GM12864 (cell line): Measurements from ENCODE around the gene HTT.

Experiments used
- DNase-seq: peaks from one replicate; pipeline ENCODE4 v3.0.0-alpha.2; 2011; ENCODE audit warnings: low read depth
- H3K4me3 ChIP-seq: 2 replicates; pipeline ENCODE4 v1.5.1; 2011; ENCODE audit warnings: mild to moderate bottlenecking, low read depth, low read length, control low read depth
- TF ChIP-seq, protein P1 (sequence below): IDR thresholded peaks from 2 replicates; pipeline ENCODE4 v1.5.1; 2011; ENCODE audit warnings: low read depth, mild to moderate bottlenecking, moderate library complexity, low read length, control low read depth, inconsistent platforms; ENCODE audit errors: missing control alignments

Gene HTT

DNA sequence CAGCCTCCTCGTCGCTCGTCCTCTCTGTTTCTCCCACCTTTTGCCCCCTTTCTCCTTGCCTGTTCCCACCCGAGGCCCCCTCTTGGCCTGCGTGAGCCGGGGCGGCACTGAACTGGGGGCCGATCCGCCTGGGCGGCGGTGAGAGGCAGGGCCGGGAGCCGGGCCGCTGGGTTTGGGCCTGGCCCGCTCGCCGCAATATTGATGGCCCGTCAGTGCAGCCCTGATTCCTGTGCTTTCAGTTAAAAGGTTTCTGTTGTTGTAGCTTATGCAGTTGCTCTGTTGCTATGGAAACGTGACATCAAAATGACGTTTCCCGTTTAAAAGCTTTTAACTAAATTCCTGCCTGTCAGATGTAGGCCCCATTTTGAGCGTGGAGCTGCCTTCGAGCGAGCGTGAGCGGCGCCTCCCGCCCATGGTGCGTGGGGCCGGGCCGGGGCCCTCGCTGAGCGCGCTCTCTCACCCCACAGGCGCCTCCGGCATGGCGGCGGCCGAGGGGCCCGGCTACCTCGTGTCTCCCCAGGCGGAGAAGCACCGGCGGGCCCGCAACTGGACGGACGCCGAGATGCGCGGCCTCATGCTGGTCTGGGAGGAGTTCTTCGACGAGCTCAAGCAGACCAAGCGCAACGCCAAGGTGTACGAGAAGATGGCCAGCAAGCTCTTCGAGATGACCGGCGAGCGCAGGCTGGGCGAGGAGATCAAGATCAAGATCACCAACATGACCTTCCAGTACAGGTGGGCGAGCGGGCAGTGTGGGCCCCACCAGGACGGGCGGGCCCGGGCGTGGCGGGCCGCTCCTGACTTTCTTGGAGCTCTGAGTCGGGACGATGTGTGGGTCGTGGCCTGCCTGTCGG is 174.6 kb downstream of the HTT start, which contains the start of gene MSANTD1:
MSANTD1 (plus strand) TSS at position 349 of the 851 bp plus-strand sequence; CDS start at position 413, 64 bp downstream.
- no peak for DNase-seq
- H3K4me3 ChIP-seq = no peak within 1 kb of the TSS
- TF ChIP-seq, protein P1, sequence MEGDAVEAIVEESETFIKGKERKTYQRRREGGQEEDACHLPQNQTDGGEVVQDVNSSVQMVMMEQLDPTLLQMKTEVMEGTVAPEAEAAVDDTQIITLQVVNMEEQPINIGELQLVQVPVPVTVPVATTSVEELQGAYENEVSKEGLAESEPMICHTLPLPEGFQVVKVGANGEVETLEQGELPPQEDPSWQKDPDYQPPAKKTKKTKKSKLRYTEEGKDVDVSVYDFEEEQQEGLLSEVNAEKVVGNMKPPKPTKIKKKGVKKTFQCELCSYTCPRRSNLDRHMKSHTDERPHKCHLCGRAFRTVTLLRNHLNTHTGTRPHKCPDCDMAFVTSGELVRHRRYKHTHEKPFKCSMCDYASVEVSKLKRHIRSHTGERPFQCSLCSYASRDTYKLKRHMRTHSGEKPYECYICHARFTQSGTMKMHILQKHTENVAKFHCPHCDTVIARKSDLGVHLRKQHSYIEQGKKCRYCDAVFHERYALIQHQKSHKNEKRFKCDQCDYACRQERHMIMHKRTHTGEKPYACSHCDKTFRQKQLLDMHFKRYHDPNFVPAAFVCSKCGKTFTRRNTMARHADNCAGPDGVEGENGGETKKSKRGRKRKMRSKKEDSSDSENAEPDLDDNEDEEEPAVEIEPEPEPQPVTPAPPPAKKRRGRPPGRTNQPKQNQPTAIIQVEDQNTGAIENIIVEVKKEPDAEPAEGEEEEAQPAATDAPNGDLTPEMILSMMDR = no peak

DNA sequence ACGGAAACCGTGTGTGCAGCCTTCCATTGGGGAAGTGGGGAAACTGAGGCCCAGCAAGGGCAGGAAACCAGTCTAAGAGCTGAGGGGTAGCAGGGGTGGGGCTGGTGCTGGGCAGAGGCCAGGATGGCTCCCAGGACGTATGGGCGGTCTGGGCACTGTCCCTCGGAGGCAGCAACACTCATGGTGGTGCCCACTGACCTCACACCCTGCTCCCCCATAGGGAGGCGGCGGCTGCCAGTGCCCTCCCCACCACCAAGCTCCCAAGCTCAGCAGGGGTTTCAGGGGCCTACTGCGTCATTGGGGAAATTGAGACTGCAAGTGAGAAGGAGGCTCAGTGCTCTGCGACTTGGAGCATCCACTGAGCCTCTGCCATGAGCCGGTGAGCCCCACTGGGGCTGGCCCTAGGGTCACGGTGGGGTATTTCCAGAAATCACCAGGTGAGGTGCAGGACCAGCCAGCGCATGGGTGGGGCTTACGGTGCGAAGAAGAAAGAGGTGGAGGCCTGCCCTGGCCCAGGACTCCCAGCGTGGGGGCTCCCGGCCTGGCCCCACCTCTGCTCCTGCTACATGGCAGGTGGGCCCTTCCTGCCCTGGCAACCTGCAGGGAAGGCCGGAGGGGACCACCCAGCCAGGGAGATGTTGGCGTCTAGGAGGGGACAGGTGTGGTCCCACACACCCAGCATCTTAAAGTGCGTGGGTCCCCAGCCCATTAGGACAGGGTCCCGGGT is 175.4 kb downstream of the HTT start:
- no peak for DNase-seq

DNA sequence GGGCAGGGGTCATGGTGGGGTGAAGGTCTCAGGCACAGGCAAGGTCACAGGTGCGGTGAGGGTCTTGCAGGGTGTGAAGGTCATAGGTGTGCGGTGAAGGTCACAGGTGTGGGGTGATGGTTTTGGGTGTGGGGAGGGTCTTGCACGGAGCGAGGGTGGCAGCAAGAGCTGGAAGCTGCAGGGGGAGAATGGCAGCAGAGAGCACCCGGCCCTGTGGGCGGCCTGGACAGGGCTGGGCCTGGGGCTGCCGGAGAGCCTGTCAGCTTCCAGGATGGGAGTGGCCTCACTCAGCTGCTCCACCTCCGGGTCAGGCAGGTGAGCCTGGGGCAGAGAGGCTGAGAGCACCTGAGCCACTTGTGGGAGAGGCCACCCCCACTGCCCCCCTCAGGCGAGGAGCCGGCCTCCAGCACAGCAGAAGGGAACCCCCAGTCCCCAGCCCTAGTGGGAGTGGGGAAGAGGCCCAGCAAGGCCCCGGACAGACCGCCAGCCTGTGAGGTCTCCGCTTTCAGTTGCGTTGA is 176.0 kb downstream of the HTT start:
- DNase-seq = no peak

More for the DNA sequence above, 175.4 kb downstream of the HTT start:
- H3K4me3 ChIP-seq = no peak overlapping the region
- TF ChIP-seq, protein P1 = no peak

DNA sequence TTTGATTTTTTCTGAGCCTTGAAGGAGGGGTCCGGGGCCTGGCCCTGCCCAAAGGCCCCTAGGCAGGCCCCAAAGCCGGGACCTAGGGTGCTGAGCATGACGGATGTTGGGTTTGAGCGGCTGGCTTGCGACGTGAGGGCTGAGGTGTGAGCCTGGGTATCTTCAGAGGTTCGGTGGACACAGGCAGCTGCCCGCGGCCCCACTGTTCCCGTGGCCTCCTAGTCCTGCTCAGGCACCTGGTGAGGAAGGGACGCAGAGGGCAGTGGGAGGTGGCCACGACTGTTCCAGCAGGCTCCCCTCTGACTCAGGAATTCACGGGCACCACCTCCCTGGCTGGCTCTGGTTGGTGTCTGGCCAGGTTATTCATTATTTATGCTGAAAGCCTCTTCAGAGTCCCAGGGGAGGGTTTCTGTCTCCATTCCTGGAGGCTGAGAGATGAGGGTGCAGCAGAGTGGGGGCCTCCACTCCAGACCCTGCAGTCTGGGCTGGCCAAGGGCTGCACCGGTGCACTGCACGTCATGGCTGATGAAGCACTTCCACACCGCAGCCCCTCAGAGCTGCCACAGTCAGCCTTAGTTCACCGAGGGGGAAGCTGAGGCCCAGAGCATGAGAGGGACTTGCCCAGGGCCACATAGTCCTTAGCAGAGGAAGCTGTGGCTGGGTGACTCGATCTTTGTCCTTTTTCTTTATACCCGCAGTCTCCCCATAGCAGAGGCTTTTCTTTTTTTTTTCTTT is 176.6 kb downstream of the HTT start:
- no peak overlapping the region for H3K4me3 ChIP-seq
- no peak for DNase-seq
- TF ChIP-seq, protein P1 = no peak

More for the DNA sequence above, 176.0 kb downstream of the HTT start:
- TF ChIP-seq, protein P1 = no peak
- H3K4me3 ChIP-seq = no peak overlapping the region

DNA sequence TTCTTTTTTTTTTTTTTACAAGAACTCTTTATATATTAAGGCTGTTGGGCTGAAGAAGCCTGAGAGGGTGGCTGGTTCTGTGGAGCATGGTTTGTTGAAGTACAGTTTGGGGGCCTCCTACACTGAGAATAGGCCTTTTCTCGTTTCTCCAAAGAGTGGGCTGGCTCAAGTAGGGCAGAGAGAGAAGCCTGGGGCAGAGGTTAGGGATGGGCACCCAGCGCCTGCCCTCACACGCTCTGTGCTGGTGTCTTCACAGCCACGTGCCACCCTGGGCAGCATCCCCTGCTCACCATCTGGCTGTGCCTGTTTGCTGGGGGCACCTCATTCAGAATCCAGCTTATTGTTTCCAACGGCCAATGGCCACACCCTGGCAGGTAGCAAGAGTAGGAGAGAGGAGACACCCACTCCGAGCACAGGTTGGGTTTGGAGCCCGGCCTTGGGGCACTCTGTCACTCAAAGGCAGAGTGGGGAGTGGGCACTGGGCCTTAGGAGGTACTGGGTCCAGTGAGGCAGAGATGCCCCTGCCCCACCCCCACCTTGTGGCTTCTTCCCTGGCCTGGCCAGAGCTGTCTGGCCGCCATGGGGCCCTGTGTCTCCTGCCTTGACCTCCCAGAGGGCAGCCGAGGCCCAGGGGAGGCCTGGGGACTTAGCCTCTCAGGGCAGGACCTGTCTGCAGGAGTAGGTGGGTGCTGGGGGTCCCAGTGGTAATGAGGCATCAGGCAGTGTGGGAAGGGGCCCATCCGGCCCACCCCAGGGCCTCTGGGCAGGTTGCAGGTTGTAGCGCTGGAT is 177.4 kb downstream of the HTT start:
- no peak for DNase-seq
- TF ChIP-seq, protein P1 = no peak
- H3K4me3 ChIP-seq = no peak overlapping the region

DNA sequence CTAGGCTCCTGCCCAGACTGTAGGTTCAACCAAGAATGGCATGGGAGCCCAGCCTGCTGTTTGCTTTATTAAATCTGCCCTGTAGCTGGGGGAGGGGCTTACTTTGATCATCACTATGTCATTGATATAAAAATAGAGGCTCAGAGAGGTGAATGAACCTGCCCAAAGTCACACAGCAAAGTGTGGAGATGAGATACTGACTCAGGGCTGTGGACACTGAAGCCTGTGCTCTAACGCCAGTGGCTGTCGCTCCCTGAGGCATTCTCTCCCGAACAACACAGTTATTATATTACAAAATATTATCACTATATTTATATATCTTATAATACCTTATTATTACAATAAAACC is 178.0 kb downstream of the HTT start:
- DNase-seq = no peak
- no peak overlapping the region for H3K4me3 ChIP-seq
- TF ChIP-seq, protein P1 = no peak
